HepG2 (cell line): ENCODE data around the gene ANKRD11. TPM values are rescaled to one million over a fixed set of nuclear protein-coding genes. Genes with fewer than 3 reads are reported as not detected.

Experiments
- ATAC-seq: fragments of 200-7000 bp; cut with Tn5 transposase; 3 replicates; pipeline ENCODE4 v1.9.1; 2020; ENCODE audit warnings: mild to moderate bottlenecking, moderate library complexity
- BruUV-seq: library from RNA; stranded (reverse); fragments of 400-500 nt; replicated peaks from 2 replicates; lab custom pipeline; 2021; lab: Mats Ljungman, UMichigan
- CTCF ChIA-PET: fragments of 300-600 bp; formaldehyde crosslinking; extraction: SDS; loops from one replicate; lab custom pipeline; 2021; ENCODE audit warnings: low total read pairs, inconsistent platforms, low intra/inter-chr PET ratio; lab: Yijun Ruan, JAX
- POLR2A ChIA-PET: fragments of 350-600 bp; sonication (Branson Sonifier 250); formaldehyde crosslinking; loops from one replicate; lab custom pipeline; 2020; ENCODE audit warnings: antibody characterized with exemption, inconsistent platforms; lab: Yijun Ruan, JAX
- DNase-seq: peaks from one replicate; pipeline ENCODE4 v3.0.0-alpha.2; 2015; ENCODE audit warnings: low spot score
- FAIRE-seq: peaks from 3 replicates; lab custom pipeline; 2011; peaks lifted over from hg19 to GRCh38; lab: Jason Lieb, UNC
- H2AFZ ChIP-seq: one replicate; pipeline ENCODE4 v1.6.1; 2011; ENCODE audit warnings: low read length, inconsistent platforms
- H3K27ac ChIP-seq: fragments of 300-600 bp; 3 replicates; pipeline ENCODE4 v1.8.0; 2011; ENCODE audit warnings: mixed run types, mild to moderate bottlenecking, mixed read lengths, low read length, inconsistent platforms; ENCODE audit not compliant: insufficient read depth; ENCODE audit errors: extremely low read length
- H3K27me3 ChIP-seq, 2 experiments: fragments of 200-600 bp in 1 of 2; 2 replicates in 1 of 2; 3 replicates in 1 of 2; pipeline versions ENCODE4 v1.6.0 to v1.8.0; 2011; ENCODE audit warnings: low read length in 2 of 2, mild to moderate bottlenecking in 2 of 2, moderate library complexity in 2 of 2, inconsistent platforms in 1 of 2; ENCODE audit not compliant: insufficient read depth in 2 of 2, control insufficient read depth in 1 of 2
- H3K36me3 ChIP-seq, 2 experiments: fragments of 200-600 bp in 1 of 2; replicated peaks in 1 of 2; 2 replicates in 1 of 2; 3 replicates in 1 of 2; pipeline versions ENCODE4 v1.5.1 to v1.8.0; 2011; ENCODE audit warnings: low read length in 2 of 2, inconsistent platforms in 1 of 2; ENCODE audit not compliant: insufficient read depth in 2 of 2, control insufficient read depth in 1 of 2
- H3K4me1 ChIP-seq: 2 replicates; pipeline ENCODE4 v1.5.1; 2012; ENCODE audit warnings: low read length, inconsistent platforms; ENCODE audit not compliant: insufficient read depth
- H3K4me2 ChIP-seq: 2 replicates; pipeline ENCODE4 v1.6.0; 2011; ENCODE audit warnings: low read depth, low read length, inconsistent platforms
- H3K4me3 ChIP-seq, 3 experiments: fragments of 200-600 bp in 1 of 3; sonication (generic), shearing (Covaris generic) in 1 of 3; replicated peaks in 1 of 3; 2 replicates each; pipeline ENCODE4 v1.5.1; 2011 to 2016; ENCODE audit warnings: low read length in 3 of 3, inconsistent platforms in 2 of 3, low read depth in 2 of 3, mild to moderate bottlenecking in 2 of 3, control low read depth in 1 of 3, mixed read lengths in 1 of 3; ENCODE audit not compliant: insufficient read depth in 1 of 3
- H3K79me2 ChIP-seq: one replicate; pipeline ENCODE4 v1.6.1; 2011; ENCODE audit warnings: low read length, inconsistent platforms; ENCODE audit not compliant: insufficient read depth
- H3K9ac ChIP-seq: 2 replicates; pipeline ENCODE4 v1.6.0; 2011; ENCODE audit warnings: mild to moderate bottlenecking, low read depth, low read length, inconsistent platforms; ENCODE audit not compliant: insufficient read depth
- H3K9me3 ChIP-seq: 2 replicates; pipeline ENCODE4 v1.5.1; 2012; ENCODE audit warnings: mild to moderate bottlenecking, low read length
- H4K20me1 ChIP-seq: 2 replicates; pipeline ENCODE4 v1.6.0; 2011; ENCODE audit warnings: inconsistent platforms, mild to moderate bottlenecking, low read length, moderate library complexity; ENCODE audit not compliant: insufficient read depth
- AGO2 ChIP-seq: fragments of 200-400 bp; formaldehyde crosslinking; optimal IDR thresholded peaks from 2 replicates; pipeline ENCODE3; 2017; ENCODE audit warnings: mild to moderate bottlenecking, low read depth, low read length, moderate library complexity
- ZFP37 ChIP-seq: sonication (generic); formaldehyde crosslinking; IDR thresholded peaks from 2 replicates; pipeline ENCODE4 v1.4.0; 2020; ENCODE audit warnings: missing genetic modification reagents, borderline replicate concordance
- ZNF558 ChIP-seq: sonication (generic); formaldehyde crosslinking; IDR thresholded peaks from 2 replicates; pipeline ENCODE4 v1.9.0; 2022; ENCODE audit warnings: mild to moderate bottlenecking, missing genetic modification reagents, borderline replicate concordance
- ZNF687 ChIP-seq: sonication (generic); formaldehyde crosslinking; IDR thresholded peaks from 2 replicates; pipeline ENCODE4 v1.5.1; 2020; ENCODE audit warnings: mild to moderate bottlenecking, missing genetic modification reagents, moderate library complexity
- WGBS: methylation state at CpG from one replicate; pipeline ENCODE4 v1.1.6; 2017; ENCODE audit warnings: low lambda C conversion rate; 5-methylcytosine and 5-hydroxymethylcytosine counted together
- in situ Hi-C: cut with HindIII; loops from 2 replicates; pipeline ENCODE4 v1.10.0; 2017; ENCODE audit warnings: low pct_unique_long_range_greater_than_20kb; ENCODE audit not compliant: extremely low pct_ligation_motif_present
- intact Hi-C: fragments of 100-400 bp; cut with micrococcal nuclease; formaldehyde crosslinking; loops from one replicate; pipeline ENCODE4 v1.10.0; 2022; ENCODE audit not compliant: unreplicated experiment
- polyA plus RNA-seq, 8 experiments: library from polyadenylated mRNA; depleted of rRNA in 3 of 8; stranded (reverse) in 7 of 8; unstranded in 1 of 8; fragments of >200 nt; fragmentation: Illumina TruSeq in 4 of 8; extraction: Trizol in 4 of 8; gene quantifications; 2 replicates each; pipeline versions ENCODE4 v1.2.1 to v1.2.3, GENCODE V29; 2011 to 2016; ENCODE audit warnings: low read depth in 4 of 8, missing spikeins in 1 of 8, mixed read lengths in 1 of 8; ENCODE audit not compliant: insufficient read depth in 1 of 8
- total RNA-seq, 5 experiments: library from RNA; depleted of rRNA; stranded (reverse); fragments of >200 nt; fragmentation: Illumina TruSeq; extraction: Trizol; gene quantifications; 2 replicates each; pipeline ENCODE4 v1.2.3, GENCODE V29; 2016; ENCODE audit warnings: low read depth in 1 of 5
- TF ChIP-seq, protein P1 (sequence below): IDR thresholded peaks from 2 replicates; pipeline ENCODE4 v1.4.0; 2020; ENCODE audit warnings: mild to moderate bottlenecking, missing genetic modification reagents
- TF ChIP-seq, protein P2 (sequence below): sonication (generic); formaldehyde crosslinking; IDR thresholded peaks from 2 replicates; pipeline ENCODE4 v1.5.1; 2020; ENCODE audit warnings: mild to moderate bottlenecking, moderate library complexity, missing genetic modification reagents

Gene ANKRD11
- total and polyA plus RNA-seq, 2 of the 13 experiments (the other 11 are each of a cell fraction or from before 2014, with no cell fraction given) = 21.4 to 38.4 TPM

DNA sequence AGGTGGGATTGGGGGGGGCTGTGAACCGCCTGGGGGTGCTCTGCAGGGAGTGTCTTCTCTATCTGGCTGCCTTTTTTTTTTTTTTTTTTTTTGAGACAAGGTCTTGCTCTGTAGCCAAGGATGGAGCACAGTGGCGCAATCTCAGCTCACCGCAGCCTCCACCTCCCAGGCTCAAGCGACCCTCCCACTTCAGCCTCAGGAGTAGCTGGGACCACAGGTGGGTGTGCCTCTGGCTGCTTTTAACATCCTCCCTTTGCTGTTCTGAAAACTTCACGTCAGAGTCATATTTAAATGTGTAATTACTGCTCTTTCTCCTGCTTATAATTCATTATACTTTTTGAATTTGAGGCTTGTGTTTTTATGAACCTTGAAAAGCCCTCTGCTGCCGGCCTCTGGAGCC lies 194.4 kb downstream of the ANKRD11 start:
- Histone ChIP-seq H3K4me2 (no peak overlapping the region), H4K20me1 (peaks cover 58% of the 10 kb centered on the region), H2AFZ (no peak overlapping the region), H3K79me2 (peaks cover 56% of the 10 kb centered on the region), H3K27me3 (no peaks in the 10 kb centered on the region), H3K4me3 (no peak overlapping the region), H3K9me3 (no peaks in the 10 kb centered on the region), H3K36me3 (peaks cover 22 to 60% of the 10 kb centered on the region in 2 experiments), H3K9ac (no peak overlapping the region), H3K27ac (no peak overlapping the region), H3K4me1 (peaks cover 51% of the 10 kb centered on the region)
- 93% methylated on average over 6 of the region's 6 CpGs for WGBS
- DNase-seq (no peak), ATAC-seq (no peak), FAIRE-seq (no peak)
- TF ChIP-seq ZFP37 (CRISPR knock-in tag) = no peak
- TF ChIP-seq, protein P1, sequence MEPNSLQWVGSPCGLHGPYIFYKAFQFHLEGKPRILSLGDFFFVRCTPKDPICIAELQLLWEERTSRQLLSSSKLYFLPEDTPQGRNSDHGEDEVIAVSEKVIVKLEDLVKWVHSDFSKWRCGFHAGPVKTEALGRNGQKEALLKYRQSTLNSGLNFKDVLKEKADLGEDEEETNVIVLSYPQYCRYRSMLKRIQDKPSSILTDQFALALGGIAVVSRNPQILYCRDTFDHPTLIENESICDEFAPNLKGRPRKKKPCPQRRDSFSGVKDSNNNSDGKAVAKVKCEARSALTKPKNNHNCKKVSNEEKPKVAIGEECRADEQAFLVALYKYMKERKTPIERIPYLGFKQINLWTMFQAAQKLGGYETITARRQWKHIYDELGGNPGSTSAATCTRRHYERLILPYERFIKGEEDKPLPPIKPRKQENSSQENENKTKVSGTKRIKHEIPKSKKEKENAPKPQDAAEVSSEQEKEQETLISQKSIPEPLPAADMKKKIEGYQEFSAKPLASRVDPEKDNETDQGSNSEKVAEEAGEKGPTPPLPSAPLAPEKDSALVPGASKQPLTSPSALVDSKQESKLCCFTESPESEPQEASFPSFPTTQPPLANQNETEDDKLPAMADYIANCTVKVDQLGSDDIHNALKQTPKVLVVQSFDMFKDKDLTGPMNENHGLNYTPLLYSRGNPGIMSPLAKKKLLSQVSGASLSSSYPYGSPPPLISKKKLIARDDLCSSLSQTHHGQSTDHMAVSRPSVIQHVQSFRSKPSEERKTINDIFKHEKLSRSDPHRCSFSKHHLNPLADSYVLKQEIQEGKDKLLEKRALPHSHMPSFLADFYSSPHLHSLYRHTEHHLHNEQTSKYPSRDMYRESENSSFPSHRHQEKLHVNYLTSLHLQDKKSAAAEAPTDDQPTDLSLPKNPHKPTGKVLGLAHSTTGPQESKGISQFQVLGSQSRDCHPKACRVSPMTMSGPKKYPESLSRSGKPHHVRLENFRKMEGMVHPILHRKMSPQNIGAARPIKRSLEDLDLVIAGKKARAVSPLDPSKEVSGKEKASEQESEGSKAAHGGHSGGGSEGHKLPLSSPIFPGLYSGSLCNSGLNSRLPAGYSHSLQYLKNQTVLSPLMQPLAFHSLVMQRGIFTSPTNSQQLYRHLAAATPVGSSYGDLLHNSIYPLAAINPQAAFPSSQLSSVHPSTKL (CRISPR knock-in tag) = no peak
- BruUV-seq = no TSS peak
- intact Hi-C loops = no loop called here
- ChIA-PET POLR2A (no interaction called here), CTCF (no interaction called here)
- in situ Hi-C loops = no loop called here

- no TSS peak for BruUV-seq
- peaks cover 19 to 60% of the 10 kb centered on the region in 2 experiments for H3K36me3 ChIP-seq
- H3K79me2 ChIP-seq = peaks cover 51% of the 10 kb centered on the region
- no peak overlapping the region for H3K27ac ChIP-seq
- no peak overlapping the region for H3K4me2 ChIP-seq
- DNase-seq (no peak), ATAC-seq (no peak), FAIRE-seq (no peak)
- H3K9me3 ChIP-seq = no peaks in the 10 kb centered on the region
- ChIA-PET CTCF (no interaction called here), POLR2A (no interaction called here)
- peaks cover 51% of the 10 kb centered on the region for H3K4me1 ChIP-seq
- H3K9ac ChIP-seq = no peak overlapping the region
- in situ Hi-C loops (no loop called here), intact Hi-C loops (no loop called here)
- no peak overlapping the region for H3K4me3 ChIP-seq
- H2AFZ ChIP-seq = no peak overlapping the region
- no peaks in the 10 kb centered on the region for H3K27me3 ChIP-seq
- 97% methylated on average over 20 of the region's 24 CpGs for WGBS
- peaks cover 52% of the 10 kb centered on the region for H4K20me1 ChIP-seq
- TF ChIP-seq AGO2 = peak; percentile 90
- peak; percentile 30 for TF ChIP-seq ZNF687 (CRISPR knock-in tag)
- no peak for TF ChIP-seq ZNF558
- TF ChIP-seq, protein P2, sequence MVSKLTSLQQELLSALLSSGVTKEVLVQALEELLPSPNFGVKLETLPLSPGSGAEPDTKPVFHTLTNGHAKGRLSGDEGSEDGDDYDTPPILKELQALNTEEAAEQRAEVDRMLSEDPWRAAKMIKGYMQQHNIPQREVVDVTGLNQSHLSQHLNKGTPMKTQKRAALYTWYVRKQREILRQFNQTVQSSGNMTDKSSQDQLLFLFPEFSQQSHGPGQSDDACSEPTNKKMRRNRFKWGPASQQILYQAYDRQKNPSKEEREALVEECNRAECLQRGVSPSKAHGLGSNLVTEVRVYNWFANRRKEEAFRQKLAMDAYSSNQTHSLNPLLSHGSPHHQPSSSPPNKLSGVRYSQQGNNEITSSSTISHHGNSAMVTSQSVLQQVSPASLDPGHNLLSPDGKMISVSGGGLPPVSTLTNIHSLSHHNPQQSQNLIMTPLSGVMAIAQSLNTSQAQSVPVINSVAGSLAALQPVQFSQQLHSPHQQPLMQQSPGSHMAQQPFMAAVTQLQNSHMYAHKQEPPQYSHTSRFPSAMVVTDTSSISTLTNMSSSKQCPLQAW = 0 out of 2 replicates have a peak, but pooled peaks have one; percentile 17
These were observed 195.1 kb downstream of the ANKRD11 start for GRCh38 chr16:89295071-89295900.
